ENCODE measurements around the gene CRTAP. TPM values are rescaled to one million over a fixed set of nuclear protein-coding genes. Genes with fewer than 3 reads are reported as not detected.
"Not testable (repeated sequence)": the region's sequence is repeated elsewhere in the genome, so short reads cannot be mapped to it uniquely, and the experiment has no call there.

CRTAP gene
- total and polyA plus RNA-seq, 3 experiments from 2014 or later: 49.5 to 84.0 (median 50.3) TPM

DNA sequence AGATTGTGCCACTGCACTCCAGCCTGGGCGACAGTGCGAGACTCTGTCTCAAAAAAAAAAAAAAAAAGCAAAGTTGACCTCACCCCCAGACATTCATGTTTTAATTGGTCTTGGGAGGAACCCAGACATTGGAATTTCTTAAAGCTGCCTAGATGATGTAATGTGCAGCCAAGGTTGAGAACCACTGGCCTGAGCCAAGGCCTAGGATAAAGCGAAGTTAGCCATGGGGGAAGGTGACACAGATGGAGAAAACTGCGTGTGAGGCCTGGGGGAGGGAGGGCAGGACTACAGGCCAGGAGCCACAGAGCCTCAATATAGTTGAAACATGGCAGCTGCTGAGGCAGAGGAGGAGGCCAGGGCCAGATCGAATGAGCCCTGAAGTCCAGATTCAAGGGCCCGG lies 37.8 kb upstream of the CRTAP start:
- H3K4me1 Mint-ChIP-seq: peaks cover 21 to 63% (median 61%) of the 10 kb centered on the region in 3 donors

GRCh38 chr3:33076952-33077351 lies 36.9 kb upstream of the CRTAP start:
- Histone ChIP-seq H3K27ac (ENCODE audit: low read depth, low read length) (no peak overlapping the region), H3K27me3 (ENCODE audit: insufficient read depth, low read length, poor library complexity, severe bottlenecking) (no peaks in the 10 kb centered on the region), H3K36me3 (ENCODE audit: insufficient read depth, low read length) (peaks cover 7% of the 10 kb centered on the region), H3K9me3 (ENCODE audit: low read length) (no peaks in the 10 kb centered on the region), H3K4me3 (ENCODE audit: low read length) (no peak overlapping the region), H3K4me1 (ENCODE audit: insufficient read depth, low read length) (no peaks in the 10 kb centered on the region)
- Mint-ChIP-seq H3K4me1 (peaks cover 17 to 62% (median 58%) of the 10 kb centered on the region in 3 donors), H3K9me3 (no peaks in the 10 kb centered on the region), H3K27me3 (no peaks in the 10 kb centered on the region), H3K36me3 (peaks cover 0 to 28% (median 14%) of the 10 kb centered on the region in 3 donors), H3K27ac (peak overlapping the region in 2 of 8 donors; percentile 9 to 43), H3K4me3 (no peak overlapping the region)
- no peak for DNase-seq
- ChIA-PET CTCF (no interaction called here), POLR2A (no interaction called here)

More for the DNA sequence above, 37.8 kb upstream of the CRTAP start:
- Histone ChIP-seq H3K9me3 (ENCODE audit: low read length) (no peaks in the 10 kb centered on the region), H3K4me3 (ENCODE audit: low read length) (no peak overlapping the region), H3K36me3 (ENCODE audit: insufficient read depth, low read length) (peaks cover 7% of the 10 kb centered on the region), H3K27ac (ENCODE audit: low read depth, low read length) (no peak overlapping the region), H3K4me1 (ENCODE audit: insufficient read depth, low read length) (no peaks in the 10 kb centered on the region), H3K27me3 (ENCODE audit: insufficient read depth, low read length, poor library complexity, severe bottlenecking) (no peaks in the 10 kb centered on the region)
- H3K36me3 Mint-ChIP-seq: peaks cover 0 to 36% (median 19%) of the 10 kb centered on the region in 3 donors
- H3K27ac Mint-ChIP-seq: peak overlapping the region in 2 of 8 donors; percentile 21 to 22
- H3K4me3 Mint-ChIP-seq: no peak overlapping the region
- POLR2A ChIA-PET: no interaction called here
- no peaks in the 10 kb centered on the region for H3K27me3 Mint-ChIP-seq
- no peaks in the 10 kb centered on the region for H3K9me3 Mint-ChIP-seq
- CTCF ChIA-PET: interaction anchor here (0.7 to 7.5 kb wide), 11 partner anchors 9 to 296 kb away, joined by 3 to 125 read pairs (median 9); partner anchors contain the start of genes CRTAP, GLB1 and TMPPE
- no peak for DNase-seq

DNA sequence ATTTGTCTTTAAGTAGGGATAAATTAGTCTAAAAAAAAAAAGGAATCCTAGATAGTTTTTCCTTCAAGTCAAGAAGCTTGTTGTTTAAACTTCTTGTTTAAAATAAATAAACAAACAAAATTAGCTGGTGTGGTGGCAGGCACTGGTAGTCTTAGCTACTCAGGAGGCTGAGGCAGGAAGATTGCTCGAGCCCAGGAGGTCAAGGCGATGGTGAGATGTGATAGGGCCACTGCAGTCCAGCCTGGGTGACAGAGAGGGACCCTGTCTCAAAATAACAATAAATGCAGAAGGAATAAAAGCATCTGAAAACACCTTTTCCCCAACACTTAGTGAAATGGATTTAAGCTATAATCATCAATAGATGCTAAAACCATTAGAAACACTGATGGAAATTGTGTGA lies 35.8 kb upstream of the CRTAP start:
- ChIA-PET POLR2A (interaction anchor here (0.7 kb wide), 2 partner anchors 21 to 59 kb away, joined by 3 to 4 read pairs; no protein-coding TSS in a partner anchor), CTCF (no interaction called here)
- Mint-ChIP-seq H3K4me1 (peaks cover 16 to 63% (median 61%) of the 10 kb centered on the region in 3 donors), H3K27ac (peak overlapping the region in 1 of 8 donors; percentile 12), H3K4me3 (no peak overlapping the region), H3K36me3 (peaks cover 0 to 28% (median 12%) of the 10 kb centered on the region in 3 donors), H3K27me3 (no peaks in the 10 kb centered on the region), H3K9me3 (no peaks in the 10 kb centered on the region)
- peaks cover 1% of the 10 kb centered on the region for H3K36me3 ChIP-seq (ENCODE audit: insufficient read depth, low read length)
- no peak for DNase-seq
- no peaks in the 10 kb centered on the region for H3K4me1 ChIP-seq (ENCODE audit: insufficient read depth, low read length)
- H3K4me3 ChIP-seq (ENCODE audit: low read length): no peak overlapping the region
- H3K27ac ChIP-seq (ENCODE audit: low read depth, low read length): no peak overlapping the region
- H3K9me3 ChIP-seq (ENCODE audit: low read length): no peaks in the 10 kb centered on the region
- H3K27me3 ChIP-seq (ENCODE audit: insufficient read depth, low read length, poor library complexity, severe bottlenecking): no peaks in the 10 kb centered on the region

- peaks cover 0 to 33% (median 13%) of the 10 kb centered on the region in 3 donors for H3K36me3 Mint-ChIP-seq
- H3K4me3 Mint-ChIP-seq; H3K36me3 ChIP-seq (ENCODE audit: insufficient read depth, low read length); H3K27ac ChIP-seq (ENCODE audit: low read depth, low read length); POLR2A ChIA-PET; H3K9me3 Mint-ChIP-seq; H3K27me3 Mint-ChIP-seq; H3K4me1 ChIP-seq (ENCODE audit: insufficient read depth, low read length); CTCF ChIA-PET; H3K4me3 ChIP-seq (ENCODE audit: low read length); DNase-seq; H3K9me3 ChIP-seq (ENCODE audit: low read length); H3K27ac Mint-ChIP-seq; H3K27me3 ChIP-seq (ENCODE audit: insufficient read depth, low read length, poor library complexity, severe bottlenecking): not testable (repeated sequence)
- peaks cover 18 to 68% (median 65%) of the 10 kb centered on the region in 3 donors for H3K4me1 Mint-ChIP-seq
Measured at GRCh38 chr3:33079813-33080212, 34.0 kb upstream of the CRTAP start.

- Mint-ChIP-seq H3K27ac (no peak overlapping the region), H3K27me3 (no peaks in the 10 kb centered on the region), H3K36me3 (peaks cover 0 to 24% (median 9%) of the 10 kb centered on the region in 3 donors), H3K9me3 (no peaks in the 10 kb centered on the region), H3K4me1 (peaks cover 22 to 72% (median 70%) of the 10 kb centered on the region in 3 donors), H3K4me3 (no peak overlapping the region)
- Histone ChIP-seq H3K9me3 (ENCODE audit: low read length) (no peaks in the 10 kb centered on the region), H3K4me3 (ENCODE audit: low read length) (no peak overlapping the region), H3K36me3 (ENCODE audit: insufficient read depth, low read length) (no peaks in the 10 kb centered on the region), H3K27me3 (ENCODE audit: insufficient read depth, low read length, poor library complexity, severe bottlenecking) (no peaks in the 10 kb centered on the region), H3K4me1 (ENCODE audit: insufficient read depth, low read length) (no peaks in the 10 kb centered on the region), H3K27ac (ENCODE audit: low read depth, low read length) (no peak overlapping the region)
- no peak for DNase-seq
- POLR2A ChIA-PET: no interaction called here
- CTCF ChIA-PET: no interaction called here
Measured at GRCh38 chr3:33081812-33082211, 32.0 kb upstream of the CRTAP start.

DNA sequence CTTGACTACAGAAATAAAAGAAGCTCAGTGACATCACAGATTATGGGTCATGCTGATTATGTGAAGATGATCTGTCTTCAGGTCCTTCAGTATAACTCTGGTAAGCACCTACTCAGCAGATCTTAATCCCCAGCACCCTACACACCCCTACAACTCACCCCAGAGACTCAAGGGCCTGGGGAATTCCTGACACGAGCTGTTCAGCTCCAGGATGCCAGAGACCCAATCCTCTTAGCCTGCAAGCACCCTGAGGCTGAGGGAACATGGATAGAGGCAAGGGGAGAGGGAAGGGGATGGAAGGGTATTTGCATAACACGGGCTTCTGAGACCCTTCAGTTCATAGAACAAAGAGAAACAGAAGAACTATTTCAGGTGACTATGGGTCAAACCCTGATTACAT lies 29.9 kb upstream of the CRTAP start:
- H3K27ac Mint-ChIP-seq: no peak overlapping the region
- no peaks in the 10 kb centered on the region for H3K36me3 ChIP-seq (ENCODE audit: insufficient read depth, low read length)
- no peaks in the 10 kb centered on the region for H3K9me3 ChIP-seq (ENCODE audit: low read length)
- H3K4me3 Mint-ChIP-seq: no peak overlapping the region
- H3K4me3 ChIP-seq (ENCODE audit: low read length): no peak overlapping the region
- H3K4me1 ChIP-seq (ENCODE audit: insufficient read depth, low read length): peaks cover 13% of the 10 kb centered on the region
- no peaks in the 10 kb centered on the region for H3K27me3 Mint-ChIP-seq
- H3K9me3 Mint-ChIP-seq: no peaks in the 10 kb centered on the region
- POLR2A ChIA-PET: no interaction called here
- H3K27me3 ChIP-seq (ENCODE audit: insufficient read depth, low read length, poor library complexity, severe bottlenecking): no peaks in the 10 kb centered on the region
- H3K36me3 Mint-ChIP-seq: peaks cover 0 to 21% (median 9%) of the 10 kb centered on the region in 3 donors
- peaks cover 36 to 80% (median 80%) of the 10 kb centered on the region in 3 donors for H3K4me1 Mint-ChIP-seq
- H3K27ac ChIP-seq (ENCODE audit: low read depth, low read length): no peak overlapping the region
- CTCF ChIA-PET: interaction anchor here (3.9 kb wide), 1 partner anchor 9 kb away, joined by 18 read pairs; no protein-coding TSS in a partner anchor
- DNase-seq: no peak

DNA sequence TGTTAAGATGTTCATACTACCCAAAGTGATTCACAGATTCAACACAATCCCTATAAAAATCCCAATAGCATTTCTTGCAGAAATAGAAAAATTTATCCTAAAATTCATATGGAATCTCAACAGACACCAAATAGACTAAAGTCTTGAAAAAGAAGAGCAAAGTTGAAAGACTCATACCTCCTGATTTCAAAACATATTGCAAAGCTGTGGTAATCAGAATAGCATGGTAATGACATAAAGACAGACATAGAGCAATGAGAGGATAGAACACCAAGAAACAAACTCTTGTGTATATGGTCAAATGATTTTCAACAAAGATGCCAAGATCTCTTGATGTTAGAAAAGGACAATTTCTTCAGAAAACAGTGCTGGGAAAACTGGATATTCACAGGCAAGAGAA lies 25.1 kb upstream of the CRTAP start:
- no peak for DNase-seq
- H3K4me1 ChIP-seq (ENCODE audit: insufficient read depth, low read length): peaks cover 35% of the 10 kb centered on the region
- ChIA-PET POLR2A (no interaction called here), CTCF (no interaction called here)
- Mint-ChIP-seq H3K4me1 (peaks cover 69 to 92% (median 88%) of the 10 kb centered on the region in 3 donors), H3K27me3 (no peaks in the 10 kb centered on the region), H3K4me3 (peak overlapping the region in 5 of 7 donors; percentile 12 to 73 (median 53)), H3K9me3 (no peaks in the 10 kb centered on the region), H3K36me3 (peaks cover 0 to 27% (median 21%) of the 10 kb centered on the region in 3 donors), H3K27ac (peak overlapping the region; percentile 28 to 90 (median 70))
- no peaks in the 10 kb centered on the region for H3K27me3 ChIP-seq (ENCODE audit: insufficient read depth, low read length, poor library complexity, severe bottlenecking)
- H3K4me3 ChIP-seq (ENCODE audit: low read length): no peak overlapping the region
- no peak overlapping the region for H3K27ac ChIP-seq (ENCODE audit: low read depth, low read length)
- H3K9me3 ChIP-seq (ENCODE audit: low read length): no peaks in the 10 kb centered on the region
- H3K36me3 ChIP-seq (ENCODE audit: insufficient read depth, low read length): no peaks in the 10 kb centered on the region

DNA sequence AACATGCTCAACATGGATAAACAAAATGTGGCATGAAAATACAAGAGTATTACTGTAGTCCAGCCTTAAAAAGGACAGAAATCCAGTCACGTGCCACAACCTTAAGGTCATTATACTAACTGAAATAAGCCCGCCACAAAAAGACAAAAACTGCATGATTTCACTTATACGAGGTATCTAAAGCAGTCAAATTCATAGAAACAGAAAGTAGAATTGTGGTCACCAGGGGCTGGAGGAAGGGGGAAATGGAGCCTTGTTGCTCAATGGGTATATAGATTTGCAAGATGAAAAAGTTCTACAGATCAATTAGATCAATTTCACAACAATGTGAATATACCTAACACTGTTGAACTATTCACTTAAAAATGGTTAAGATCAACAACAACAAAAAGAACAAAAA lies 24.3 kb upstream of the CRTAP start:
- CTCF ChIA-PET: interaction anchor here (1.4 kb wide), 1 partner anchor 24 kb away, joined by 4 read pairs; the partner anchor contains the start of gene CRTAP
- Histone ChIP-seq H3K4me3 (ENCODE audit: low read length) (peak overlapping the region; percentile 2), H3K36me3 (ENCODE audit: insufficient read depth, low read length) (no peaks in the 10 kb centered on the region), H3K27ac (ENCODE audit: low read depth, low read length) (no peak overlapping the region), H3K27me3 (ENCODE audit: insufficient read depth, low read length, poor library complexity, severe bottlenecking) (no peaks in the 10 kb centered on the region), H3K9me3 (ENCODE audit: low read length) (no peaks in the 10 kb centered on the region), H3K4me1 (ENCODE audit: insufficient read depth, low read length) (peaks cover 35% of the 10 kb centered on the region)
- Mint-ChIP-seq H3K4me1 (peaks cover 66 to 90% (median 90%) of the 10 kb centered on the region in 3 donors), H3K9me3 (no peaks in the 10 kb centered on the region), H3K27me3 (no peaks in the 10 kb centered on the region), H3K4me3 (peak overlapping the region; percentile 25 to 73 (median 53)), H3K27ac (peak overlapping the region; percentile 60 to 90 (median 76)), H3K36me3 (peaks cover 0 to 29% (median 16%) of the 10 kb centered on the region in 3 donors)
- POLR2A ChIA-PET: interaction anchor here (0.7 to 1.1 kb wide), 2 partner anchors 21 to 479 kb away, joined by 3 to 7 read pairs; no protein-coding TSS in a partner anchor
- no peak for DNase-seq

Data from CD8-positive, alpha-beta memory T cell (primary cell).